Measurements from ENCODE around the gene SESN1.

Gene SESN1

GRCh38 chr6:109036574-109037294, 57.9 kb downstream of the SESN1 start (continued):
- TF ChIP-seq CREB5 (CRISPR knock-in tag; IDR thresholded peaks at IDR 0.05; ENCODE audit: low read depth) (no peak), ZC3H10 (CRISPR knock-in tag; IDR thresholded peaks at IDR 0.05) (no peak)

- no peak for ATAC-seq
- TF ChIP-seq TOX (CRISPR knock-in tag; IDR thresholded peaks at IDR 0.05; ENCODE audit: borderline replicate concordance) (no peak), GLIS3 (CRISPR knock-in tag; IDR thresholded peaks at IDR 0.05) (no peak), POU6F1 (CRISPR knock-in tag; IDR thresholded peaks at IDR 0.05; ENCODE audit: borderline replicate concordance, low read depth) (no peak), CREB5 (CRISPR knock-in tag; IDR thresholded peaks at IDR 0.05; ENCODE audit: low read depth) (no peak), BACH2 (CRISPR knock-in tag; IDR thresholded peaks at IDR 0.05; ENCODE audit: borderline replicate concordance) (no peak), TCF4 (CRISPR knock-in tag; IDR thresholded peaks at IDR 0.05; ENCODE audit: borderline replicate concordance) (no peak), PPARA (CRISPR knock-in tag; IDR thresholded peaks at IDR 0.05; ENCODE audit: borderline replicate concordance) (no peak), SNAI2 (CRISPR knock-in tag; IDR thresholded peaks at IDR 0.05) (no peak), ZNF8 (CRISPR knock-in tag; IDR thresholded peaks at IDR 0.05) (no peak), CSDC2 (CRISPR knock-in tag; IDR thresholded peaks at IDR 0.05) (no peak), ZNF70 (CRISPR knock-in tag; IDR thresholded peaks at IDR 0.05) (no peak), RARB (CRISPR knock-in tag; IDR thresholded peaks at IDR 0.05) (no peak)
Observed at GRCh38 chr6:109034526-109034925, 60.1 kb downstream of the SESN1 start.

GRCh38 chr6:109033655-109034054, 61.0 kb downstream of the SESN1 start:
- TF ChIP-seq ESRRG (CRISPR knock-in tag; IDR thresholded peaks at IDR 0.05) (no peak), CREB5 (CRISPR knock-in tag; IDR thresholded peaks at IDR 0.05; ENCODE audit: low read depth) (no peak), ZNF70 (CRISPR knock-in tag; IDR thresholded peaks at IDR 0.05) (no peak), ISL1 (CRISPR knock-in tag; IDR thresholded peaks at IDR 0.05) (no peak; the same call in 1 of the 2 replicates), CSRNP3 (CRISPR knock-in tag; IDR thresholded peaks at IDR 0.05) (peak; percentile 68; the same call in 1 of the 2 replicates), SNAI2 (CRISPR knock-in tag; IDR thresholded peaks at IDR 0.05) (0 out of 2 replicates have a peak, but pooled peaks have one; percentile 66), TSHZ2 (CRISPR knock-in tag; IDR thresholded peaks at IDR 0.05) (peak; percentile 79), TCF4 (CRISPR knock-in tag; IDR thresholded peaks at IDR 0.05; ENCODE audit: borderline replicate concordance) (peak; percentile 98)
- no peak for ATAC-seq

- TF ChIP-seq RARB (CRISPR knock-in tag; IDR thresholded peaks at IDR 0.05) (no peak), BACH2 (CRISPR knock-in tag; IDR thresholded peaks at IDR 0.05; ENCODE audit: borderline replicate concordance) (no peak), ESRRG (CRISPR knock-in tag; IDR thresholded peaks at IDR 0.05) (no peak), OSR1 (CRISPR knock-in tag; IDR thresholded peaks at IDR 0.05) (no peak), CREB5 (CRISPR knock-in tag; IDR thresholded peaks at IDR 0.05; ENCODE audit: low read depth) (no peak)
- no peak for ATAC-seq
Observed at GRCh38 chr6:109031416-109031815, 63.2 kb downstream of the SESN1 start.
